Panc1 (cell line): ENCODE measurements around the gene FARS2.

ENCODE experiments used
- POLR2AphosphoS5 ChIP-seq: IDR thresholded peaks from 2 replicates; pipeline ENCODE4 v1.6.1; 2012; ENCODE audit warnings: mild to moderate bottlenecking, low read depth, low read length, moderate library complexity
- SIN3A ChIP-seq: IDR thresholded peaks from 2 replicates; pipeline ENCODE4 v1.6.1; 2012; ENCODE audit warnings: low read depth, mild to moderate bottlenecking, low read length, moderate library complexity, borderline replicate concordance; ENCODE audit not compliant: insufficient read depth
- TF ChIP-seq, protein P1 (sequence below): fragments of 450-650 bp; IDR thresholded peaks from 2 replicates; pipeline ENCODE4 v1.5.1; 2017; ENCODE audit warnings: mild to moderate bottlenecking
- TF ChIP-seq, protein P2 (sequence below), 2 experiments: IDR thresholded peaks; 2 replicates each; pipeline ENCODE4 v1.6.1; 2011 to 2012; ENCODE audit warnings: low read depth in 2 of 2, control low read depth in 1 of 2, low read length in 1 of 2, mild to moderate bottlenecking in 1 of 2, moderate library complexity in 1 of 2; ENCODE audit not compliant: insufficient read depth in 1 of 2

GRCh38 chr6:5559651-5560050 lies 298.3 kb downstream of the FARS2 start:
- TF ChIP-seq, protein P1, sequence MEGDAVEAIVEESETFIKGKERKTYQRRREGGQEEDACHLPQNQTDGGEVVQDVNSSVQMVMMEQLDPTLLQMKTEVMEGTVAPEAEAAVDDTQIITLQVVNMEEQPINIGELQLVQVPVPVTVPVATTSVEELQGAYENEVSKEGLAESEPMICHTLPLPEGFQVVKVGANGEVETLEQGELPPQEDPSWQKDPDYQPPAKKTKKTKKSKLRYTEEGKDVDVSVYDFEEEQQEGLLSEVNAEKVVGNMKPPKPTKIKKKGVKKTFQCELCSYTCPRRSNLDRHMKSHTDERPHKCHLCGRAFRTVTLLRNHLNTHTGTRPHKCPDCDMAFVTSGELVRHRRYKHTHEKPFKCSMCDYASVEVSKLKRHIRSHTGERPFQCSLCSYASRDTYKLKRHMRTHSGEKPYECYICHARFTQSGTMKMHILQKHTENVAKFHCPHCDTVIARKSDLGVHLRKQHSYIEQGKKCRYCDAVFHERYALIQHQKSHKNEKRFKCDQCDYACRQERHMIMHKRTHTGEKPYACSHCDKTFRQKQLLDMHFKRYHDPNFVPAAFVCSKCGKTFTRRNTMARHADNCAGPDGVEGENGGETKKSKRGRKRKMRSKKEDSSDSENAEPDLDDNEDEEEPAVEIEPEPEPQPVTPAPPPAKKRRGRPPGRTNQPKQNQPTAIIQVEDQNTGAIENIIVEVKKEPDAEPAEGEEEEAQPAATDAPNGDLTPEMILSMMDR, result no peak
- no peak for TF ChIP-seq SIN3A
- no peak for TF ChIP-seq POLR2AphosphoS5
- TF ChIP-seq, protein P2, sequence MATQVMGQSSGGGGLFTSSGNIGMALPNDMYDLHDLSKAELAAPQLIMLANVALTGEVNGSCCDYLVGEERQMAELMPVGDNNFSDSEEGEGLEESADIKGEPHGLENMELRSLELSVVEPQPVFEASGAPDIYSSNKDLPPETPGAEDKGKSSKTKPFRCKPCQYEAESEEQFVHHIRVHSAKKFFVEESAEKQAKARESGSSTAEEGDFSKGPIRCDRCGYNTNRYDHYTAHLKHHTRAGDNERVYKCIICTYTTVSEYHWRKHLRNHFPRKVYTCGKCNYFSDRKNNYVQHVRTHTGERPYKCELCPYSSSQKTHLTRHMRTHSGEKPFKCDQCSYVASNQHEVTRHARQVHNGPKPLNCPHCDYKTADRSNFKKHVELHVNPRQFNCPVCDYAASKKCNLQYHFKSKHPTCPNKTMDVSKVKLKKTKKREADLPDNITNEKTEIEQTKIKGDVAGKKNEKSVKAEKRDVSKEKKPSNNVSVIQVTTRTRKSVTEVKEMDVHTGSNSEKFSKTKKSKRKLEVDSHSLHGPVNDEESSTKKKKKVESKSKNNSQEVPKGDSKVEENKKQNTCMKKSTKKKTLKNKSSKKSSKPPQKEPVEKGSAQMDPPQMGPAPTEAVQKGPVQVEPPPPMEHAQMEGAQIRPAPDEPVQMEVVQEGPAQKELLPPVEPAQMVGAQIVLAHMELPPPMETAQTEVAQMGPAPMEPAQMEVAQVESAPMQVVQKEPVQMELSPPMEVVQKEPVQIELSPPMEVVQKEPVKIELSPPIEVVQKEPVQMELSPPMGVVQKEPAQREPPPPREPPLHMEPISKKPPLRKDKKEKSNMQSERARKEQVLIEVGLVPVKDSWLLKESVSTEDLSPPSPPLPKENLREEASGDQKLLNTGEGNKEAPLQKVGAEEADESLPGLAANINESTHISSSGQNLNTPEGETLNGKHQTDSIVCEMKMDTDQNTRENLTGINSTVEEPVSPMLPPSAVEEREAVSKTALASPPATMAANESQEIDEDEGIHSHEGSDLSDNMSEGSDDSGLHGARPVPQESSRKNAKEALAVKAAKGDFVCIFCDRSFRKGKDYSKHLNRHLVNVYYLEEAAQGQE (IDR thresholded peaks at IDR 0.05; ENCODE audit: insufficient read depth in 1 of 2, low read depth in 2 of 2, low read length in 1 of 2), result no peak
